H1 (cell line): ENCODE measurements around the gene NCK2. TPM values are rescaled to one million over a fixed set of nuclear protein-coding genes. Genes with fewer than 3 reads are reported as not detected.

ENCODE experiments used
- BACH1 ChIP-seq: IDR thresholded peaks from 2 replicates; pipeline ENCODE4 v1.6.1; 2012; ENCODE audit warnings: low read length, improper control_type of control experiment
- BRCA1 ChIP-seq: IDR thresholded peaks from 2 replicates; pipeline ENCODE4 v1.6.1; 2012; ENCODE audit warnings: low read depth, low read length, improper control_type of control experiment
- SP4 ChIP-seq: IDR thresholded peaks from 2 replicates; pipeline ENCODE4 v1.6.1; 2012; ENCODE audit warnings: low read length, inconsistent platforms
- polyA plus RNA-seq, 7 experiments: library from polyadenylated mRNA; depleted of rRNA in 3 of 7; stranded (reverse) in 5 of 7; unstranded in 2 of 7; fragments of >200 nt in 5 of 7; fragments of 200-250 nt in 2 of 7; gene quantifications; 1 replicate in 5 of 7; 2 replicates in 1 of 7; 4 replicates in 1 of 7; pipeline versions ENCODE4 v1.2.1 to v1.2.3, GENCODE V29; 2011 to 2013; ENCODE audit warnings: missing spikeins in 2 of 7, mixed read lengths in 2 of 7
- total RNA-seq: library from RNA; stranded (reverse); fragmentation: NEBNext Ultra II Directional; extraction: Animal tissue kit (Norgen Biotek cat#: 25700); gene quantifications from 2 replicates; pipeline ENCODE4 v1.2.1, GENCODE V29; 2021

The NCK2 gene
- total and polyA plus RNA-seq, 2 of the 8 experiments (the other 6 are each of a cell fraction or from before 2014, with no cell fraction given): 30.3 to 65.7 TPM

- no peak for TF ChIP-seq BRCA1
- no peak for TF ChIP-seq SP4
- no peak for TF ChIP-seq BACH1
These were observed 40.6 kb downstream of the NCK2 start (continued) for GRCh38 chr2:105785095-105785847.
